HCT116 (cell line): Measurements from ENCODE around the gene ANAPC5.
"Not testable (repeated sequence)": the region's sequence is repeated elsewhere in the genome, so short reads cannot be mapped to it uniquely, and the experiment has no call there.

Experiments used
- CTCF ChIP-seq, 3 experiments: fragments of 200-600 bp in 1 of 3; sonication (generic) in 1 of 3; IDR thresholded peaks in 2 of 3; conservative IDR thresholded peaks in 1 of 3; 2 replicates each; pipeline ENCODE4 v1.5.1; 2012 to 2017; ENCODE audit warnings: low read depth in 2 of 3, low read length in 2 of 3, antibody characterized with exemption in 1 of 3, borderline replicate concordance in 1 of 3, control low read depth in 1 of 3, mild to moderate bottlenecking in 1 of 3, mixed read lengths in 1 of 3, mixed run types in 1 of 3, moderate library complexity in 1 of 3; ENCODE audit not compliant: insufficient read depth in 1 of 3
- EZH2 ChIP-seq: fragments of 200-600 bp; sonication (generic); IDR thresholded peaks from 2 replicates; pipeline ENCODE4 v1.6.1; 2017; ENCODE audit warnings: antibody characterized with exemption, mixed run types
- EZH2phosphoT487 ChIP-seq: fragments of 200-600 bp; IDR thresholded peaks from 2 replicates; pipeline ENCODE4 v1.6.1; 2018; ENCODE audit warnings: antibody characterized with exemption, borderline replicate concordance
- JUND ChIP-seq: IDR thresholded peaks from 2 replicates; pipeline ENCODE4 v1.6.1; 2012
- POLR2A ChIP-seq: IDR thresholded peaks from 2 replicates; pipeline ENCODE4 v1.7.0; 2011; ENCODE audit warnings: borderline replicate concordance; ENCODE audit not compliant: insufficient read depth, insufficient read length; ENCODE audit errors: extremely low read depth
- POLR2AphosphoS5 ChIP-seq: IDR thresholded peaks from 2 replicates; pipeline ENCODE4 v1.6.1; 2011; ENCODE audit warnings: mild to moderate bottlenecking, low read depth, low read length, moderate library complexity
- REST ChIP-seq: IDR thresholded peaks from 2 replicates; pipeline ENCODE4 v1.6.1; 2012; ENCODE audit warnings: low read depth
- SIN3A ChIP-seq: IDR thresholded peaks from 2 replicates; pipeline ENCODE4 v1.6.1; 2012; ENCODE audit warnings: low read depth
- SP1 ChIP-seq: IDR thresholded peaks from 2 replicates; pipeline ENCODE4 v1.6.1; 2012; ENCODE audit warnings: low read depth
- SRF ChIP-seq: IDR thresholded peaks from 2 replicates; pipeline ENCODE4 v1.6.1; 2012; ENCODE audit warnings: low read depth
- TCF7L2 ChIP-seq: IDR thresholded peaks from 2 replicates; pipeline ENCODE4 v1.7.0; 2011; ENCODE audit warnings: borderline replicate concordance, inconsistent platforms; ENCODE audit not compliant: insufficient read depth, insufficient read length; ENCODE audit errors: extremely low read depth
- ZNF274 ChIP-seq: fragments of 200-500 bp; sonication (Bioruptor generic); IDR thresholded peaks from 2 replicates; pipeline ENCODE4 v1.6.1; 2014; ENCODE audit warnings: mild to moderate bottlenecking, low read depth, low read length, inconsistent platforms

GRCh38 chr12:121282910-121283309, 69.3 kb downstream of the ANAPC5 start:
- not testable (repeated sequence) for TF ChIP-seq CTCF (IDR thresholded peaks at IDR 0.05 in 2 of 3, conservative IDR thresholded peaks at IDR 0.05 in 1 of 3; ENCODE audit: borderline replicate concordance in 1 of 3, insufficient read depth in 1 of 3, low read depth in 2 of 3, low read length in 2 of 3); ZNF274; JUND; POLR2AphosphoS5; SRF; TCF7L2; SP1; REST; EZH2phosphoT487; POLR2A; SIN3A; EZH2
